ENCODE results near the gene OMA1. TPM values are rescaled to one million over a fixed set of nuclear protein-coding genes. Genes with fewer than 3 reads are reported as not detected.
"Not testable (repeated sequence)": the region's sequence is repeated elsewhere in the genome, so short reads cannot be mapped to it uniquely, and the experiment has no call there.

The OMA1 gene
- total RNA-seq, result 21.6 and 22.1 TPM in 2 replicates

DNA sequence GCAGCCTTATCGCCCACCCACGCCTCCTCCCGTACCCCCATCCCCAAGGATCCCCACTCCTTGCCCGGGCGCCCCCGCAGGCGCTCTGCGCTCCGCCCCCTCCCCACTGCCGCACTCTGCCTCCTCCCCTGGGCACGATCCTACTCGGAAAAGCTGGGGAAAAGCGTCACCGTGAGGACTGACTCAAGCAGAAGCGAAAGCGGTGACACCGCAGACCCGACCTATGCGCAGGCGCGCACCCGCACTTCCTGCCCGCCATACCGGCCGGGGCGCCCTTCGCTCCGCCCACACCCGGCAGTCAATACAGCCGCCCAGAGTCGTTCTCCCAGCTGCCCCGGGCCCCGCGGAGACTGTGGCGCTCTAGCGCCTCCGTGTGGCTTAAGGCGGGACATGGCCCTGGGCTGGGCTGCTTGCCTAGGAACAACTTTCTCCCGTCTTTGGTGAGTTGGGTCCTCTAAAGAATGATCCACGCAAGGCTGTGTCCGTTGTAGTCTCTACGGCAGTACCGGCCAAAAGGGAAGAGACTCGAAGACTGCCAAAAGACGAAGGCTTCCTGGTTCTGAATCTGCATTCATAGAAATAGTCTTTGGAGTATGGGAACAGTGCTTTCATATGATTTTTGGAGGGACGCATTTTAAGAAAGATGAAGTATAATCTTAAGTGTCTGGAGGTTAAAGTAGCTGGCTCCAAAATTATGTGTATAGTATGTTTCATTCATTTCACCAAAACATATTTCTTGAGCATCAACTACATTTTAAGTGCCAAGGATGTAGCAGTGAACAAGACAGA lies at the start of gene OMA1:
OMA1 (minus strand) TSS at position 207 of the 789 bp plus-strand sequence. CDS start 7,432 bp downstream, outside the sequence.
- intact Hi-C loops (cut with micrococcal nuclease), result loop anchor here (1.0 to 10.0 kb wide), 12 partner anchors 27 to 1714 kb away; partner anchors contain the start of genes HOOK1, JUN and MYSM1

DNA sequence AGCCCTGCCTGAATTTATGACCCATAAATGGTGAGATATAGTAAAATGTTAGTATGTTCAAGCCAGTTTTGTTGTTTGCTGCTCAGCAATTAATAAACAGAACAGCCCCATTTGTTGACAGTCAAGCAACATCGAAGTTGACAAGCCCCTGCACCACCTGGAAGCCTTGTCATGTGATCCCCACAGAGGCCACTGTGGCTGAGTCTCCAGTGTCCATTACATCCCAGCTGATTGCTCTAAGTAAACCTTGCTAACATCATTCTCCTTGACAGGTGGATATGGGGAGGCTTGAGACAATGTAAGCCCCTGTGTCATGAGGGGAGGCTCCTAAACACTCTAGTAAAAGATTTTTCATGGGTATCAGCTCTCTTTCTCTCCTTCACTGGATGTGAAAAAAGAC lies 48.0 kb upstream of the OMA1 start:
- intact Hi-C loops (cut with micrococcal nuclease), result no loop called here

DNA sequence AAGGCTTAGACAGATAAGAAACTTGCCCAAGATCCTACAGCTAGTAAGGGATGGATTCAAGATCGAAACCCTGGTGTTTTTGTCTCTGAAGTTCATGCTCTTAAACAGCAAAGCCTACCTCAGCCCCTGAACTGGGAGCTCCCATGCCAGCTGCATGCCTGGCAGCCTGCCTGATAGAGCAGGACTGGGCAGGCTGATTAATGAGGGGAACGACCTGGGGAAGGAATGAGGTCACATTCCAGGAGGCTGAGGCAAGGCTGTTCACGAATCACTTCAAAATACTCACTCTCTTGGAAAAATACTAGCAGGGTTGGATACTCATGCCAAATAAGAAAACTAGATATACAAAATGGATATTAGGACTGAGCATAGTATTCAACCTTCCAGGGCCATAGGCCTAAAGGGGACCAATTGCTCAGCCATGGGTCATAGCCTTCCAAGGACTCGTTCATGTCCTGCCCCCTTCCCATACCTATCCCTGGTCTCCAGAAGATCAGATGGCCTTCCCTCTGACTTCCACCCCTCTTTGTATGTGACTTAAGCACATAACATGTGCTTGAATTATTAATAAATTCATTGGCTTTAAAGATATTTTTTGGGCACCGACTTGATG lies 46.1 kb upstream of the OMA1 start:
- intact Hi-C loops (cut with micrococcal nuclease), result no loop called here

DNA sequence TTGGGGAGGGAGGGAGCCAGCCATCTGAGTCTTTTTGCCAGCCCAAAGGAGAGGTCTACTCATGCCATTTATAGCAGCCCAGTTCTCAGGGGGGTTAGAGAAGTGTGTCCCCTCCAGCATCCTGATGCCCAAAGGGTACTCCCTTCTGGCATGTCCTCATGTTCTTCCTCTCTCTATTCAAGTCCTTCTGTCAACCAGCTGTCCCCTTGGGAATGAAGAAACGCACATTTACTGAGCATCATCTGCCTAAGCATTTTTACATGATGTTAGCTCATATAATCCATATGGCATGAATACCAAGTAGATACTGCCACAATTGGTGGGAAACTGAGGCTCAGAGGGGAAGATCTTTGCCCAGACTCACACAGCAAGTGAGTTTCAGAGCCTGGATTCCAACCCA lies 45.3 kb upstream of the OMA1 start:
- intact Hi-C loops (cut with micrococcal nuclease), result no loop called here

DNA sequence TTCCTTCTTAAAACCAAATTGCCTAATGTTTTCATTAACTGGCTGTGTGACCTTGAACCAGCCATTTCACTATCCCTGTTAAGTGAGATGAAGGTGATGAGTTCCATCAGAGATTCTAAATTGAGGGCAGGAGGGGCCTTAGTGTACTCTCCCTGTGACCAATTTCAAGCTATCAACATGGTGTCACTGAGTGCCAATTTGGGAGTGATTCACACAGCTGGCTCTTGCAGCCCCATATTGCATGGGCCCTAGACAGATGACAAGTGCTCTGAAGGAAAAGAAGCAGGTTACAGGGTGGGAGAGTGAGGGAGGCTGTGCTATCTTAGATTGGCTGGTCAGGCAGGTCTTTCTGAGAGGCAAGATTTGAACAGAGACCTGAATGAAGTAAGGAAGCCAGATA lies 43.5 kb upstream of the OMA1 start:
- intact Hi-C loops (cut with micrococcal nuclease), result no loop called here

DNA sequence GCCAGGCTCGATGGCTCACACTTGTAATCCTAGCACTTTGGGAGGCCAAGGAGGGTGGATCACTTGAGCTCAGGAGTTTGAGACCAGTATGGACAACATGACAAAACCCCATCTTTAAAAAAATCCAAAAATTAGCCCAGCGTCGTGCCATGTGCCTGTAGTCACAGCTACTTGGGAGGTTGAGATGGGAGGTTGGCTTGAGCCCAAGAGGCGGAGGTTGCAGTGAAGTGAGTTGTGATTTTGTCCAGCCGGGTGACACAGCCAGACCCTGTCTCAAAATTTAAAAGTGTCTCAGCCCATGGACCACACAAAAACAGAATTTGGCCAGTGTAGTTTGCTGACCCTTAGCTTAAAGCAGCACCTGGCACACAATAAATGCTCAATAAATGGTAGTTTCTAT lies 41.9 kb upstream of the OMA1 start:
- intact Hi-C loops (cut with micrococcal nuclease), result no loop called here

DNA sequence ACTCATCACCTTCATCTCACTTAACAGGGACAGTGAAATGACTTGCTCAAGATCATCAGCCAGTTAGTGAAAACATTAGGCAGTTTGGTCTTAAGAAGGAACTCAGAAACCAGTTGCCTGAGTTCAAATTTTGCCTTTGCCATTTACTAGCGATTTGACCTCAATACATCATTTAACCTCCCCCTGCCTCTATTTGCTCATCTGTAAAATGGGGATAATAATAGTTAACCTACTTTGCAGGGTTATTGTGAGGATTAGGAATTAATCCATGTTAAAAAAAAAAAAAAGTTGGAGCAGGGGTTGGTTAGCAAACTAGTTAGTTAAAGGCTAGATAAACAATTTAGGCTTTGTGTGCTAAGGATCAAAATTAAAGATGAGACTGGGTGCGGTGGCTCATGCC lies 41.1 kb upstream of the OMA1 start:
- intact Hi-C loops (cut with micrococcal nuclease), result no loop called here

DNA sequence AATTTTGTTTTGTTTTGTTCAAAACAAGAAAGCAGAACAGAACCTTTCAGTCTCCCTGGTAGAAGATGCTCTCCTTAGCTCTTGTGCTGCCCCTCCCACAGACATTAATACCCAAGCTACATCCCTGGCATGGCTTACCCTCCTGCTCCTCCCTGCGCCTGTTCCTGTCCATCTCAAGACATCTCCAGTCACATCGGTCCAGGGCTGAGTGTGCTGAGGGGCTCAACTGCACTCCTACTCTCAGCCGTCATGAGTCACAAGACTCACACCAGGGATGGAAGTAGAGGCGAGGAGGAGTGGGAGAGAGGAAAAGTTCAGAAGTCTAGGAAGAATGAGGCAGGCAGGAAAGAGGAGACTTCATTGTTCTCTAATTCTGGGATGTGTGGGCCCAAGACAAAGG lies 39.7 kb upstream of the OMA1 start:
- intact Hi-C loops (cut with micrococcal nuclease), result no loop called here

DNA sequence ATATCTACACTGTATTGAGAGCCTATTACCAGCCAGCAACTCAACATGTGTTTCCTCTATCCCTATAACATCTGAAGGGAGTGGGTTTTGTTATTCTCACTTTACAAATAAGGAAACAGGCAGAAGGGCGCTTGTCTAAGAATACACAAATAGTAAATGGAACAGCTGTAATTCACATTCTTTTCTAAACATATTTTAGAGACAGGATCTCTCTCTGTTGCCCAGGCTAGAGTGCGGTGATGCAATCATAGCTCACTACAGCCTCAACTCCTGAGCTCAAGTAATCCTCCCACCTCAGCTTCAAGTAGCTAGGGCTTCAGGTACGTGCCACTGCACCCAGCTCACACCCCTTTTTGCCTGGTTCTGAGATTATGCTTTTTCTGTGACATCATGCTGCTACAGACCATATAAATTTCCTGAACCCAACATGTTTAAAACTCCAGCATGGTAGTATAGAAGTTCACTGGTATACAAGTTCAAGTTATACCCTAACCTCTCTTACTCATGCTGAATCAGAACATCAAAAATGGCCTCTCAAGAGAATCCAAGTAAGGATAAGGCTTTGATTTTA lies 39.1 kb upstream of the OMA1 start:
- intact Hi-C loops (cut with micrococcal nuclease), result no loop called here

DNA sequence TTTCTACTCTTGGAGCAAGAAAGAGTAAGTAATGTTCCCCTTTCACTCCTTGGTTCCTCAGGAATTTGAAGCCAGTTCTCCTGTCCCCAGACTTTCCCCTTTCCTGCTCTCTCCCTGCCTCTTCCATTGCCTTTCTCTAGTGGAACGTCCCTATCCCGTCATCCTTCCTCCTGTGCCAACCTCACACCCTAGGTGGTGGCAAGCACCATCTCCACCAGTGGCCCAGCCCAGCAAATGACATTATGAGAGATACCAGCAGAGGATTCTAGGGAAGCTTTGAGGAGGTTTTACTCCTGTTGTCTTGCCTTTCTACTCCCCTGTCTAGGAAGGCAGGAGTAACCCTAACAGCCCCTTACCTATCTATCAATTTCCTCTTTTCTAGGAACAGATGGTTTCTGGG lies 38.6 kb upstream of the OMA1 start:
- intact Hi-C loops (cut with micrococcal nuclease), result no loop called here

DNA sequence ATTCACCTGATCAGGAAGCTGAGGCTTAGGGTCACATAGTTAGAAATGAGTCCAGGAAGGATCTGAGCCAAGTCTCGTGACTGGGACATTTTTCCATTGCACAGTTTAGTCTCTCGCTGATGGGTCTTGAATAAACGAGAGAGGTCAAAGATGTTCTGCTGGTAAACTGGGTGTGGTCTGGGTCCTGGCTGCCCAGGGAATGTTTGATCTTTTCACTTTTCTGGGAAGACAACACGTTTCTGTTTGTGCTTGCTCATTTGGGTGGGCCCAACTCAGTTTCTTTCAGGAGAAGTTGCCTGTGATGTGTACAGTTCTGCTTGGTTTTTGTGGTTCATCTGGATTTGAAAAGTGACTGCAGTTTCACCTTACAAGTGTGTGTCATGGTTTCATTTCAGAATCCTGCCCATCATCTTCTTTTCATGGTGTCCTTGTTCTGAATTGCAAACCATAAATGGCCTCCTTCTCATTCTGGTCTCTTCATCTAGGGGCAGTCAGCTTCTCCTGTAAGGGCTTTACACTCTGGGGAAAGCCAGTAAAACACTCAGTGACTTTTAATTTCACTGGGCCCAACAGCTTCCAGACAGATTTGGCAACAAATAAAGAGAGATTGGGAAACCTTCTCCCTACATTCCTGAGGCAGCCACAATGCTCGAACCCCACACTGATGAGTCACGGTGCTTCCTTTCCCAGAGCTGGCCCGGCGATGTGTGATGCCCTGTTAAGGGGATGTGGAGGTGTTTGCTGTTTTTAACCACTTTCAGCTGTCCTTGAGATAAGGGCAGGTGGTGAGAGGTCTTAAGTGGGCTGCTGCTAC lies 37.8 kb upstream of the OMA1 start:
- intact Hi-C loops (cut with micrococcal nuclease), result no loop called here

DNA sequence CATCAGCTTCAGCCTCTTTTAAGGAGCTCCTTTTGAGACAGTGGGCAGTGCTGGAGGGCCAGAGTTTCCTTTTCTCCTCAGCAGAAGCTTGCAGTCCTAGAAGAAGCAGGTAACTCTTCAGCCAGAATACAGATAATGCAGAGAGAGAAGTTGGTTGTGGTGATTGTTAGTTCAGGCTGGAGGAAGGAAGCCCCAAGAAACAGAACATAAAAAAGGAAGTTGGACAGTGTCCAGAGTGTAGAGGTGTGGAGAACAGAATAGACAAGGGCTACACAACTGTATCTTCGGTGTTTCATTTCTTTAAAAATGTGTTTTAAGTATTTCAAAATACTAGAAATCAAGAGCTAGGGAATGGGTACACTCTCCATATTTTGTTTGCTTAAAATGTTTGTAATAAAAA lies 37.0 kb upstream of the OMA1 start:
- intact Hi-C loops (cut with micrococcal nuclease), result no loop called here

DNA sequence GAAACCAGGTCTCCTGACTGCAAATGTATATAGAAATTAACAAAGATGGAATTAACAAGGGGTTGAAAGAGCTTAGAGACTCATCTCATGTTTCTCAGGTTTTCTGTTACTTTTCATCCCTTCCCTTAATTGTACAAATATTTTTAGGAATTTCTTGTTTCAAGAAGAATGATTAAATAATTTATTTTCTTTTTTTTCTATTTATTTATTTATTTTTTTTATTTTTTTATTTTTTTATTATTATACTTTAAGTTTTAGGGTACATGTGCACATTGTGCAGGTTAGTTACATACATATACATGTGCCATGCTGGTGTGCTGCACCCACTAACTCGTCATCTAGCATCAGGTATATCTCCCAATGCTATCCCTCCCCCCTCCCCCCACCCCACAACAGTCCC lies 35.6 kb upstream of the OMA1 start:
- intact Hi-C loops (cut with micrococcal nuclease), result not testable (repeated sequence)

DNA sequence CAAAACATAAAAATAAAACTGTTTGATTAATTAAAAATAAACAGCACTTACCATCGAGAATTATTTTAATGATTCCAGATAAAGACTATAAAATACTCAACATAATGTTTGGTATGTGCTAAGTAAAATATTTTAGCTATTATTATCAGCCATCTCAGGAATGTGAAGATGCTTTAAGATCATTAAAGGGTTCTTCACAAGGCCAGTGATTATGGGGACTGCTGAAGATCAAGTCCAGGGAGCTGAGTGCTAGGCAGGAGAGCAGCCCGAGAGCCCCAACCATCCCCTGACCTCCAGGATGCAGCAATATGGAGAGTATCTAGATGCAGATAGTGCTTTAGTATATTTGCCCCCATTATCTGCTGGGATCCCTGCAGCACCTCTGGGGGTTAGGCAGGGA lies 35.1 kb upstream of the OMA1 start:
- intact Hi-C loops (cut with micrococcal nuclease), result no loop called here

DNA sequence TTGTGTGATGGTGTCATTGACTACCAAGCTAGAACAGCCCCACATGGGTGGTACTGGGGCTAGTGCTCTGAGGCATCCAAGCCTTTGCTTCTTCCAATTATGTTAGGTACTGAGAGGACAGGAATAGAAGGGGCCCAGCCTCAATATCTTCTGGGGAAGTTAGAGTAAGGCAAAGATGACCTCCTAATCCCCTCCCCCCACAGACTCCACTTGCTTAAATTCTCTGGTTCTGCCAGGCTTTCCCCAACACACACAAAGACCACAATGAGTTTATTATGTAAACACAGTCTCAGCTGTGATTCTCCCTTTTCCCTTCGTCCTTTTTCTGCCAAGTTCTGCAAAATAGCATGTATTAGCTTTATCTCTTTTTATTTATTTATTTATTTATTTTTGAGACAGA lies 33.7 kb upstream of the OMA1 start:
- intact Hi-C loops (cut with micrococcal nuclease), result no loop called here

DNA sequence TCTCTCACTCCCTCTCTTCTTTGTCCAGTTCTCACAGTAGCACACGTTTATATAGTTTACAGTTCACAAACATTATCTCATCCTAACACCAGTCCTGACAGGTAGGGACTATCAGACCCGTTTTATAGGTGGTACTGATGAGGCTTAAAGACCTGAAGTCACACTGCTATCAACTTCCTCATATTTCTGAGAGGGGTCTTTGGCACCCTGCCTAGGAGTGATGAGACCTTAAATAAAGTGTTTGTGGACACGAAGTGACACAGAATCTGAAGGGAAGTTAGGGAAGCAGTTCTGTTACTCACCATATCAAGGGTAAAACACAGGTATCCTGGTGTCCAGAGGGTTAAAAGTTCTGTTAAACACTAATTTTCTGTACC lies 31.1 kb upstream of the OMA1 start:
- intact Hi-C loops (cut with micrococcal nuclease), result no loop called here

DNA sequence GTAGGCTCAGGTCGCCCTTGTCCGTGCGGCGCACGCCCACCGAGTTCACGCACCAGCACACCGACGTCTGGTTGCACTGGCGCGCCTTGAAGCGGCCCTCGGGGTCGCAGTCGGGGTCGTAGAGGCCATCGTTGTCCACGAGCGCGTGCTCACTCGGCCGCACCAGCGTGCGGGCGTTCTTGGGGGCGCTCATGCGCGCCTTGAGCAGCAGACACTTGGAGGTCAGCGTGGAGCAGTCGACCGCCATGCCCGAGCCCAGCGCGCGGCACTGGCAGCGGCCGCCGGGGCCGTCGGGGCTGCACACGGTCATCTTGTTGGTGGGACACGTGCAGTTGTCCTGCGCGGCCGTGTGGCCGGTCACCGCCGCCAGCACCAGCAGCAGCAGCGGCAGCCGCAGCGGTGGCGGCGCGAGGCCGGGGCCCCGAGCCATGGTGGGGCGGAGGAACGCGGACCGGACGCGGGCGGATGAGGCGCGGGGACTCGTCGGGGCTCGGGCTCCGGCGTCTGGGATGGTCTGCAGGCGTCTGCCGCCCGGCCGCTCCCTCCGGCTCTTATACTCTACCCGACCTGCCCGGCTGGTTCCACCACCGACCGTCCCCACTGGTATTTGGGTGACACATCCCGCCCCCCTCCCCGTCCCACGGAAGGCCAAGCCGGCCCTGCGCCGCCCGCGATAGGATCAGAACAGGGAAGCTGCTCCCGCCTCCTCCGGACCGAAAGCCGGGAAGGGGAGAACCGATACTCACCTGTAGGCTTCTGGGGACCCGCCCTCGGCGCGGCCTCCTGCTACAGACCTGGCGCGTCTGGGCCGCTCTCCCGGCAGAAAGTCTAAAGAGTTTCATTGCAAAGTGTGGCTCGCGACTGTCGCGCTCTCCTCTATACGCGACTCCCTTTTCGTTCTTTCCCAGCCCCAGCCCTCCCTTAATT lies 30.5 kb upstream of the OMA1 start, which contains the start of gene TACSTD2:
TACSTD2 (minus strand) TSS at position 526 of the 927 bp plus-strand sequence; CDS start at position 430, 96 bp downstream.
- intact Hi-C loops (cut with micrococcal nuclease), result no loop called here

DNA sequence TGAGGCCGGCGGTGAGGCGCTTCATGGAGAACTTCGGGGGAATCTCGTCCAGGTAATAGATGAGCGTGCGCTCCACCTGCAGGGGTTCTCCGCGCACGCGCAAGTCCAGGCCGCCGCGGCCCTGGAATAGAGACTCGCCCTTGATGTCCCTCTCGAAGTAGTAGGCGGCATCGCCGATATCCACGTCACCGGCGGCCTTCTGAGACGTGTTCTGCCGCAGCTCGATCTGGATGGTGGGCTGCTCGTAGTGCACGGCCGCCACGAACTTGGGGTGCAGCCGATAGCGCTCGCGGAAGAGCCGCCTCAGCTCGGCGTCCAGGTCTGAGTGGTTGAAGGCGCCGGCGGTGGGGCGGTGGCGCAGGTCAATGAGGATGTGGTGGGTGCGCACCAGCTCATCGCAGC lies 29.8 kb upstream of the OMA1 start:
- intact Hi-C loops (cut with micrococcal nuclease), result no loop called here

DNA sequence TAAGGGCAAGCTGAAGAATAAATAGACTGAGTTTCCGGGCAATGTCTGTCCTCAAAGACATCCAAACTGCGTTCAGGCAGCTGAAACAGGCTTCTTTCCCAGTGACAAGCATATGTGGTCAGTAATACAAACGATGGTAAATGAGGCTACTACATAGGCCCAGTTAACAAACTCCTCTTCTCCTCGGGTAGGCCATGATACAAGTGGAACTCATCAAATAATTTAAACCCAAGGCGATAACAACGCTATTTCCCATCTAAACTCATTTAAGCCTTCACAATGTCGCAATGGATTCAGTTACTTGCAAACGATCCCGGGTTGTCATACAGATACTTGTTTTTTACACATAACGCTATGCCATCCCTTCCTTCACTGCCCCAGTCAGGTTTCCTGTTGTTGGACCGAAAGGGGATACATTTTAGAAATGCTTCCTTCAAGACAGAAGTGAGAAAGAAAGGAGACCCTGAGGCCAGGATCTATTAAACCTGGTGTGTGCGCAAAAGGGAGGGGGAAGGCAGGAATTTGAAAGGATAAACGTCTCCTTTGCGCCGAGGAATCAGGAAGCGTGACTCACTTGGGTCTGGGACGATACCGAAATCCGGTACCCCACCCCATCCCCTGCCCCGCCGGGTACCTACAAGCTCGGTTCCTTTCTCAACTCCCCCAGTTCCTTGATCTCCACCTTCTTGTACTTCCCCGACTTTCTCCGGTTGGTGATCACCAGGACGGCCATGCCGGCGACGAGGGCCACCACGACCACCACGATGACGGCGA lies 29.2 kb upstream of the OMA1 start:
- intact Hi-C loops (cut with micrococcal nuclease), result no loop called here

DNA sequence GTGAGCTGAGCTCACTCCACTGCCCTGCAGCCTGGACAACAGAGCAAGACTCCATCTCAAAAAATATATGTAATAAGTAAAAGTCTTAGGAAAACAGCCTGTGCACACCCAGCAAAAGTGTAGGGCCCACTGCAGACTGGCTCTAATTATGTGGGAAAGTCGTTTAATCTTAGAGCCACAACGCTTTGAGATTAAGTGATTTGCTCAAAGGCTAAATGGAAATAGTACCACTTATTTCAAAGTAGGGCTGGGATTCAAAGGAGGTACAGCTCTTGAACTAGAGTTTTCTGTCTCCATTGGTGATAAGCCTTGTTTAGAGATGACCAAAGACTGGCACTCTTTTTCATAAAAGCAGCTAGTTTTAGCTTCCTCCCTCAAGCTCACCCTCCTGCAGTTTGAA lies 28.3 kb upstream of the OMA1 start:
- intact Hi-C loops (cut with micrococcal nuclease), result no loop called here

Data from T-helper 2 cell treated with Interferon-gamma antibody and Interleukin-4, amounts not matched to agents 100 ng/mL and 5 ng/mL, for 36 hours (primary cell).